Thoracic aorta (tissue), 2 donors: ENCODE measurements around the gene TMEM247. TPM values are rescaled to one million over a fixed set of nuclear protein-coding genes. Genes with fewer than 3 reads are reported as not detected.

ENCODE experiments used
- ATAC-seq: fragments of 150-250 bp; one replicate; pipeline ENCODE4 v1.8.0; 2017; ENCODE audit warnings: low read depth; ENCODE audit not compliant: insufficient number of reproducible peaks, low FRiP score
- DNase-seq: peaks from one replicate; pipeline ENCODE4 v3.0.0-alpha.2; 2020; ENCODE audit warnings: low spot score
- H3K27ac ChIP-seq, 2 donors: fragments of 200-600 bp; sonication (generic); 1 replicate in 1 of 2; 2 replicates in 1 of 2; pipeline ENCODE4 v1.5.1; 2016; ENCODE audit warnings: mild to moderate bottlenecking in 2 of 2, moderate library complexity in 2 of 2
- H3K27me3 ChIP-seq: fragments of 200-600 bp; sonication (generic); replicated peaks from 2 replicates; pipeline ENCODE4 v1.6.0; 2016; ENCODE audit warnings: mild to moderate bottlenecking; ENCODE audit not compliant: insufficient read depth
- H3K36me3 ChIP-seq: fragments of 200-600 bp; sonication (generic); one replicate; pipeline ENCODE4 v1.5.1; 2016
- H3K4me1 ChIP-seq, 2 donors: fragments of 200-600 bp; sonication (generic); 1 replicate in 1 of 2; 2 replicates in 1 of 2; pipeline versions ENCODE4 v1.5.1 to v1.6.0; 2016; ENCODE audit warnings: low read depth in 2 of 2, mild to moderate bottlenecking in 1 of 2; ENCODE audit not compliant: control insufficient read depth in 1 of 2
- H3K4me3 ChIP-seq: fragments of 200-600 bp; sonication (generic); 2 replicates; pipeline ENCODE4 v1.5.1; 2016; ENCODE audit warnings: mild to moderate bottlenecking
- H3K9me3 ChIP-seq: fragments of 200-600 bp; sonication (generic); 2 replicates; pipeline ENCODE4 v1.5.1; 2016
- CTCF ChIP-seq: fragments of 200-600 bp; sonication (generic); IDR thresholded peaks from one replicate; pipeline ENCODE4 v1.5.1; 2019; ENCODE audit warnings: antibody characterized with exemption
- total RNA-seq, 2 donors: library from RNA; depleted of rRNA; stranded (reverse); fragments of >200 nt; gene quantifications; one replicate each; pipeline versions ENCODE4 v1.1.0 to v1.2.3, GENCODE V29; 2016

TMEM247 gene
- total RNA-seq, 2 donors from 2014 or later, result not detected

DNA sequence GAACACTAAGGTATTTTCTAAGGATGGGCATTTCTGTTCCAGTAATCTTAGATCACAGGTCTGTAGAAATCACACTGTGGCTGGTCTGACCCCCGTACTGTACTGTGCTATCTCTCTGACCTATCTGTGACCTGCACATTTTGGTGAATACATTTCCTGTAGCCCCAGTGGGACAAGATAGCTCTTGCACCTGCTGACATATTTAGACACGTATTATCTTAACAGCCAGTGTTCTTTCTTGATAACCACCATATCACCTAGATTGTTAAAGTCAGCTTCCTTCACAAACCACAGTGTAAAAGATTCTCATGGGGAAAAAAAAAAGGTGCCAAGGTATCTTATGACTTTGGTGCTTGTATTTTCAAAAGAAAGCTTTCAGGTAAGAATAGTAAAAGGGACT is 39.8 kb upstream of the TMEM247 start:
- H3K4me3 ChIP-seq, result no peak overlapping the region
- TF ChIP-seq CTCF, result no peak
- H3K4me1 ChIP-seq, result no peaks in the 10 kb centered on the region
- DNase-seq (no peak), ATAC-seq (no peak)
- no peak overlapping the region for H3K27ac ChIP-seq
- H3K36me3 ChIP-seq, result no peaks in the 10 kb centered on the region
- H3K27me3 ChIP-seq, result no peaks in the 10 kb centered on the region
- no peaks in the 10 kb centered on the region for H3K9me3 ChIP-seq

DNA sequence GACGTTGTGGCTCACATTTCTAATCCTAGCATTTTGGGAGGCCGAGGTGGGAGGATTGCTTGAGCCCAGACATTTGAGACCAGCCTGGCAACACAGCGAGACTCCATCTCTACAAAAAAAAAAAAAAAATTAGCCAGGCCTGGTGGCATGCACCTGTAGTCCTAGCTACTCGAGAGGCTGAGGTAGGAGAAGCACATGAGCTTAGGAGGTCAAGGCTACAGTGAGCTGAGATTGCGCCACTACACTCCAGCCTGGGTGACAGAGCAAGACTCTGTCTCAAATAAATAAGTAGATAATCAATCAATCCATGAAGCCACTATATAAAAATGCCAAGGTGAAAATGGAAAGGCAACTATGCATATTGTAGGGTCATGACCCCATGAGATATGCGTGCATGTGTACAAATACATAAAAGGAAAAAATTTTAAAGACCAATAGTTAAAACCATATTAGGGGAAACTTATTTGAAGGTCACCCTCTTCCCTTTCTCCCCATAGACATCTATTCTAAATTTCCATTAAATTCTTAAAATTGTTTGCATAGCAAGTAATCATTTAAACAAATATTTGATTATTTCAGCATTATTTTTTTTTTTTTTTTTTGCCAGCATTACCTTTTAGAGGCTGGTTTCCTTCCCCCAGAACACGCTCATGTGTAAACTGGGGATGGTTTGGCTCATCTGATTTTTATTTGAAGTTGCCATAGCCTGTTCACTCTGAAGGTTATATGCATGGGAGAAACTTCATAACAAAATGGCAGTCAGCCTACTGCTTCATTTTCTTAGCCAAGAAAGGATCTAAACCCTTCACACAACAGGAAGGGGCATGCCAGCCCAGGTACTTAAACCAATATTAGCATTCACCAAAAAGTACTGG is 37.3 kb upstream of the TMEM247 start:
- no peaks in the 10 kb centered on the region for H3K36me3 ChIP-seq
- no peaks in the 10 kb centered on the region for H3K27me3 ChIP-seq
- peaks cover 5% of the 10 kb centered on the region for H3K9me3 ChIP-seq
- DNase-seq (no peak), ATAC-seq (no peak)
- TF ChIP-seq CTCF, result no peak
- no peak overlapping the region for H3K27ac ChIP-seq
- no peak overlapping the region for H3K4me3 ChIP-seq
- H3K4me1 ChIP-seq, result no peaks in the 10 kb centered on the region

- peaks cover 5% of the 10 kb centered on the region for H3K9me3 ChIP-seq
- H3K4me3 ChIP-seq, result no peak overlapping the region
- no peaks in the 10 kb centered on the region for H3K27me3 ChIP-seq
- no peak for TF ChIP-seq CTCF
- ATAC-seq (no peak), DNase-seq (no peak)
- no peak overlapping the region for H3K27ac ChIP-seq
- no peaks in the 10 kb centered on the region for H3K4me1 ChIP-seq
- H3K36me3 ChIP-seq, result no peaks in the 10 kb centered on the region
These were observed 34.6 kb upstream of the TMEM247 start for GRCh38 chr2:46444732-46445131.

- Histone ChIP-seq H3K36me3 (no peaks in the 10 kb centered on the region), H3K9me3 (peaks cover 5% of the 10 kb centered on the region), H3K27me3 (no peaks in the 10 kb centered on the region), H3K4me3 (no peak overlapping the region), H3K4me1 (no peaks in the 10 kb centered on the region), H3K27ac (no peak overlapping the region)
- no peak for TF ChIP-seq CTCF
- ATAC-seq, result no peak
- DNase-seq, result no peak
These were observed 33.8 kb upstream of the TMEM247 start for GRCh38 chr2:46445556-46445955.

DNA sequence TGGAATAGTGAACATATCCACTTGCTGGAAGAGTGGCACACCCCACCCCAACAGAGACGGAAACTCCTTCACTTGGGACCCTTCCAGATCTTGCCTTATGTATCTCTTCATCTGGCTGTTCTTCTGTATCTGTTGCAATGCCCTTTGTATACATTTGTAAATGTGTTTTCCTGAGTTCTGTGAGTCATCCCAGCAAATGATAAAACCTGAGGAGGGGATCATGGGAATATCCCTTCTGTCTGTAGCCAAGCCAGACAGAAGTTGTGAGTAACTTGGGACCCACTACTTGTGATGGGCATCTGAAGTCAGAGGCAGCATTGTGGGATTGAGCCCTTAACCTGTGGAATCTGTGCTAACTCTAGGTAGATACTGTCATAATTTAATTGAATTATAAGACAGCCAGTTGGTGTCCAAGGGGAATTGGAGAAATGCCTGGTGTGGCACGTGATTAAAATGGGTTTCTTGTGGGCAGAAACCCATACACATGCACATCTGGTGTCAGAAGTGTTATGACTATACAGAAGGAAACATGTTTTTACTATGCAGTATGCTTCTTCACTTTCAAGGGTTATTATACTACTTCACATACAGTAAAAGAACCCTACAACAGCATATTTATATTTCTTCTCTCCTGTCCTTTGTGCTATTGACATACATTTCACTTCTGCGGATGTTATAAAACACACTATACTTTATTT is 32.3 kb upstream of the TMEM247 start:
- no peak overlapping the region for H3K27ac ChIP-seq
- no peak for TF ChIP-seq CTCF
- no peaks in the 10 kb centered on the region for H3K27me3 ChIP-seq
- H3K4me3 ChIP-seq, result no peak overlapping the region
- ATAC-seq (no peak), DNase-seq (no peak)
- H3K36me3 ChIP-seq, result no peaks in the 10 kb centered on the region
- H3K4me1 ChIP-seq, result peaks cover 5 to 7% of the 10 kb centered on the region in 2 donors
- peaks cover 5% of the 10 kb centered on the region for H3K9me3 ChIP-seq
